Measurements from ENCODE around the gene FAS. TPM values are rescaled to one million over a fixed set of nuclear protein-coding genes. Genes with fewer than 3 reads are reported as not detected.

The FAS gene
- total and polyA plus RNA-seq, 4 donors: 2.2 to 13.2 (median 5.9) TPM

- Histone ChIP-seq H3K4me1 (ENCODE audit: control insufficient read depth in 4 of 4, insufficient read depth in 4 of 4, low read length in 3 of 4) (no peaks in the 10 kb centered on the region), H3K9ac (ENCODE audit: low read depth in 1 of 2, low read length in 2 of 2) (no peak overlapping the region), H3K9me3 (ENCODE audit: control insufficient read depth in 4 of 4, low read length in 3 of 4) (no peaks in the 10 kb centered on the region), H3K4me3 (ENCODE audit: low read depth in 1 of 3, low read length in 3 of 3) (no peak overlapping the region), H3K27ac (ENCODE audit: low read depth in 1 of 2, low read length in 2 of 2) (no peak overlapping the region), H3K36me3 (ENCODE audit: control insufficient read depth in 4 of 4, insufficient read depth in 3 of 4, low read depth in 1 of 4, low read length in 3 of 4) (no peaks in the 10 kb centered on the region), H3K27me3 (ENCODE audit: control insufficient read depth in 4 of 4, insufficient read depth in 4 of 4, low read length in 3 of 4) (no peaks in the 10 kb centered on the region)
- TF ChIP-seq RXRA (IDR thresholded peaks at IDR 0.05) (no peak), FOXA1 (IDR thresholded peaks at IDR 0.05) (no peak), FOXA2 (IDR thresholded peaks at IDR 0.05) (no peak), HNF4G (IDR thresholded peaks at IDR 0.05) (no peak), NR2F2 (IDR thresholded peaks at IDR 0.05) (no peak), TAF1 (conservative IDR thresholded peaks at IDR 0.05) (no peak), HNF4A (conservative IDR thresholded peaks at IDR 0.05) (no peak), CTCF (IDR thresholded peaks at IDR 0.05; ENCODE audit: low read depth, low read length, missing input control) (no peak), REST (IDR thresholded peaks at IDR 0.05) (no peak), JUND (IDR thresholded peaks at IDR 0.05) (no peak), YY1 (IDR thresholded peaks at IDR 0.05) (no peak), ZBTB33 (IDR thresholded peaks at IDR 0.05) (no peak), MAX (IDR thresholded peaks at IDR 0.05) (no peak), SP1 (IDR thresholded peaks at IDR 0.05) (no peak), EGR1 (IDR thresholded peaks at IDR 0.05; ENCODE audit: low read depth in 2 of 2) (no peak), RAD21 (IDR thresholded peaks at IDR 0.05) (no peak), GABPA (IDR thresholded peaks at IDR 0.05 in 1 of 2, conservative IDR thresholded peaks at IDR 0.05 in 1 of 2) (no peak)
- TF ChIP-seq, protein P1, sequence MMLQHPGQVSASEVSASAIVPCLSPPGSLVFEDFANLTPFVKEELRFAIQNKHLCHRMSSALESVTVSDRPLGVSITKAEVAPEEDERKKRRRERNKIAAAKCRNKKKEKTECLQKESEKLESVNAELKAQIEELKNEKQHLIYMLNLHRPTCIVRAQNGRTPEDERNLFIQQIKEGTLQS (IDR thresholded peaks at IDR 0.05): no peak
- 89% methylated on average over 4 of the region's 4 CpGs for WGBS
- no peak for DNase-seq (ENCODE audit: low spot score)
Measured at GRCh38 chr10:89043052-89043451, 52.5 kb downstream of the FAS start.

Data from liver (tissue), 9 donors.